ENCODE data around the gene ACVR1. TPM values are rescaled to one million over a fixed set of nuclear protein-coding genes. Genes with fewer than 3 reads are reported as not detected.
A peak's percentile ranks its signal among the peaks of the same experiment; 100 is the strongest.
"Not testable (repeated sequence)": the region's sequence is repeated elsewhere in the genome, so short reads cannot be mapped to it uniquely, and the experiment has no call there.

The ACVR1 gene
- total RNA-seq, 1 donor from 2014 or later: 22.4 TPM

DNA sequence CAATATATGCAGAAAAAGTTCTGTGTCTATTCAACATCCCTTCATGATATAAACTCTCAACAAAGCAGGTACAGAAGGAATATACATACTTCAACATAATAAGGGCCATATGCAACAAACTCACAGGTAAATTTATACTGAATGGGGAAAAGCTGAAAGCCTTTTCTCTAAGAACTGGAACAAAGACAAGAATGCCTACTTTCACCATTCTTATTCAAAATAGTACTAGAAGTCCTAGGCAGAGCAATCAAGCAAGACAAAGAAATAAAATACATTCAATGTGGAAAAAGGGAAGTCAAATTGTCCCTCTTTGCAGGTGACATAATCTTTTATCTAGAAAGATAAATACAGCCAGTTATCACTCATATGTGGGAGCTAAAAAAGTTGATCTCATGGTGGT lies 116.3 kb downstream of the ACVR1 start:
- TF ChIP-seq CTCF (IDR thresholded peaks at IDR 0.05; ENCODE audit: insufficient read depth, low read length, poor library complexity, severe bottlenecking): no peak
- no peak for DNase-seq (ENCODE audit: low read depth)
- no peaks in the 10 kb centered on the region for H3K36me3 ChIP-seq (ENCODE audit: control insufficient read depth, insufficient read depth, low read length)

DNA sequence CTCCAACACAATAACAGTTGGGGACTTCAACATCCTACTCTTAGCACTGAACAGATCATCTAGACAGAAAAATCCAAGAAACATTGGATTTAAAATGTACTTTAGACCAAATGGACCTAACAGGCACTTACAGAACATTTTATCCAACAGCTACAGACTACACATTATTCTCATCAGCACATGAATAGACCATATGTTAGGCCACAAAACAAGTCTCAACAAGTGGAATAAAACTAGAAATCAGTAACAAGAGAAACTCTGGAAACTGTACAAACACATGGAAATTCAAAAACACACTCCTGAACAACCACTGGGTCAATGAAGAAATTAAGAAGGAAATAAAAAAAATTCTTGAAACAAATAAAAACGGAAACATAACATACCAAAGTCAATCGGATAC lies 117.5 kb downstream of the ACVR1 start:
- no peak for TF ChIP-seq CTCF (IDR thresholded peaks at IDR 0.05; ENCODE audit: insufficient read depth, low read length, poor library complexity, severe bottlenecking)
- no peaks in the 10 kb centered on the region for H3K27me3 ChIP-seq (ENCODE audit: control insufficient read depth, insufficient read depth, low read length)
- H3K36me3 ChIP-seq (ENCODE audit: control insufficient read depth, insufficient read depth, low read length): no peaks in the 10 kb centered on the region
- no peak for DNase-seq (ENCODE audit: low read depth)
- H3K4me3 ChIP-seq (ENCODE audit: low read depth, low read length): no peak overlapping the region

More for the DNA sequence above, 116.3 kb downstream of the ACVR1 start:
- H3K27me3 ChIP-seq (ENCODE audit: control insufficient read depth, insufficient read depth, low read length): no peaks in the 10 kb centered on the region
- H3K4me3 ChIP-seq (ENCODE audit: low read depth, low read length): no peak overlapping the region

GRCh38 chr2:157757500-157757899 lies 118.6 kb downstream of the ACVR1 start:
- no peak overlapping the region for H3K4me3 ChIP-seq (ENCODE audit: low read depth, low read length)
- no peaks in the 10 kb centered on the region for H3K36me3 ChIP-seq (ENCODE audit: control insufficient read depth, insufficient read depth, low read length)
- no peaks in the 10 kb centered on the region for H3K27me3 ChIP-seq (ENCODE audit: control insufficient read depth, insufficient read depth, low read length)
- DNase-seq (ENCODE audit: low read depth): no peak
- TF ChIP-seq CTCF (IDR thresholded peaks at IDR 0.05; ENCODE audit: insufficient read depth, low read length, poor library complexity, severe bottlenecking): no peak

- not testable (repeated sequence) for H3K4me3 ChIP-seq (ENCODE audit: low read depth, low read length); H3K36me3 ChIP-seq (ENCODE audit: control insufficient read depth, insufficient read depth, low read length); DNase-seq (ENCODE audit: low read depth); H3K27me3 ChIP-seq (ENCODE audit: control insufficient read depth, insufficient read depth, low read length)
Observed at GRCh38 chr2:157756447-157756846, 119.7 kb downstream of the ACVR1 start.

DNA sequence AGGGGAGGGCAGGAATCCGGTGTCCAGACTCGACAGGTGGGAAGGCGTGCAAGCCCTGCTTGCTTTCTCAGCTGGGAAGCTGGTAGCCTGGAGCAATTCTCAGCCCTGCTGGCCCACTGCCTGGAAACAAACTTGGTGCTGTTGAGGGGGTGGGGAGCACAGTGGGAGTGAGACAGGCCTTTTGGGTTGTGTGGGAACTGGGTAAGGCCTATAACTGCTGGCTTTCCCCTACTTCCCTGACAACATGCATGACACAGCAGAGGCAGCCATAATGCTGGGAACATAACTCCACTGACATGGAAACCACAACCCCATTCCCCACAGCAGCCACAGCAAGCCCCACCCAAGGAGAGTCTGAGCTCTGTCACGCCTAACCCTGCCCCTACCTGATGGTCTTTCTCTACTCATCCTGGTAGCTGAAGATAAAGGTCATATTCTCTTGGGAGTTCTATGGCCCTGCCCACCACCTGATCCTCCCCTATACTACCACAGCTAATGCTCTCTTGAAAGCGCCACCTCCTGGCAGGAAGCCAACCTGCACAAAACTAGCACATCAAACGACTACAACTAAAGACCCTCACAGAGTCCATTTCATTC lies 124.6 kb downstream of the ACVR1 start:
- peak; percentile 31 for DNase-seq (ENCODE audit: low read depth)
- Histone ChIP-seq H3K4me3 (ENCODE audit: low read depth, low read length) (no peak overlapping the region), H3K36me3 (ENCODE audit: control insufficient read depth, insufficient read depth, low read length) (peaks cover 2% of the 10 kb centered on the region), H3K27me3 (ENCODE audit: control insufficient read depth, insufficient read depth, low read length) (no peaks in the 10 kb centered on the region)
- peak; percentile 19 for TF ChIP-seq CTCF (IDR thresholded peaks at IDR 0.05; ENCODE audit: insufficient read depth, low read length, poor library complexity, severe bottlenecking)

- peaks cover 2% of the 10 kb centered on the region for H3K36me3 ChIP-seq (ENCODE audit: control insufficient read depth, insufficient read depth, low read length)
- DNase-seq (ENCODE audit: low read depth): no peak
- no peaks in the 10 kb centered on the region for H3K27me3 ChIP-seq (ENCODE audit: control insufficient read depth, insufficient read depth, low read length)
- H3K4me3 ChIP-seq (ENCODE audit: low read depth, low read length): no peak overlapping the region
- no peak for TF ChIP-seq CTCF (IDR thresholded peaks at IDR 0.05; ENCODE audit: insufficient read depth, low read length, poor library complexity, severe bottlenecking)
Observed at GRCh38 chr2:157749684-157750083, 126.4 kb downstream of the ACVR1 start.

Data from kidney epithelial cell (primary cell).